HG03354 (cell line): Measurements from ENCODE around the gene CDC42SE1.

Experiments
- ATAC-seq: cut with Tn5 transposase; IDR thresholded peaks from one replicate; pipeline ENCODE4 v1.9.1; 2021; ENCODE audit warnings: mild to moderate bottlenecking; ENCODE audit not compliant: unreplicated experiment, poor library complexity, severe bottlenecking

The CDC42SE1 gene

DNA sequence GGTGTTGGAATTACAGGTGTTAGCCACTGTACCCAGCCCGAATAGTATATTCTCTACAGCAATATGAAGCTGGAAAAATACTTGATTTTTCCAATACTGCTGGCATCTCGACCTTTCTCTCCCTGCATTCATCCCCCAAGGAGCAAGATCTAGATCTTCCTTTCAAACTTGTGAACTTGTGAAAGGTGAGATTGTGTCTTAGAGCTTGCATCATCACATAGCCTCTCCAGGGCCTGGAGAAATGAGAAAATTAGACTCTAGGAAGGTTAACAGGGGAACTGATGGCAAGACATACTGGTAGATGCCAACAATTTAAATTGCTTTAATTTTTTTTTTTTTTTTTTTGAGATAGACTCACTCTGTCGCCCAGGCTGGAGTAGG, 49.1 kb downstream of the CDC42SE1 start:
- ATAC-seq, result no peak

DNA sequence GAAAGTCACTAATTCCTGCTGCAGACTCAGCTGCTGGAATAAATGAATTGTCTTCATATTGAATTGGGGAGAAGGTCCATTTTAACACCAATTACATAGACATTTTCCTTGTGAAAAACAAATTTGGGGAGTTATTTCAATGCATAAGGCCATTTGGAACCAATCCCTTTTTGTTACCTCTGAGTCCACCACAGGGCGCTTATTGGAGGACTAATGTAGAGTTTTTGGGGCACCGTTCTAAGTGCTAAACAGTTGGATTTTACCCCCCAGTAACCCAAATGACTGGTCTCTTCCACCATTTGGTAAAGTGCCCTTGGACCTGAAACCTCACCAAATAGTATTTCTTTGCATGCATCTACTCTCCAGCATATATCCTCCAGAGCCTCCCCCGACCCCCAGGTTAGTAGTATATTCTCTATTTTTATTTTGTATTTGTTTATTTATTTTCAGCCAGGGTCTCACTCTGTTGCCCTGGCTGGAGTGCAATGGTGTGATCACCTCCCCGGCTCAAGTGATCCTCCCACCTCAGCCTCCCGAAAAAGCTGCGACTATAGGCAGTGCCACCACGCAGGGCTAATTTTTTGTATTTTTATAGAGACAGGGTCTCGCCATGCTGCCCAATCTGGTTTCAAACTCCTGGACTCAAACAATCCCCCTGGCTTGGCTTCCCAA, 49.6 kb downstream of the CDC42SE1 start:
- no peak for ATAC-seq

DNA sequence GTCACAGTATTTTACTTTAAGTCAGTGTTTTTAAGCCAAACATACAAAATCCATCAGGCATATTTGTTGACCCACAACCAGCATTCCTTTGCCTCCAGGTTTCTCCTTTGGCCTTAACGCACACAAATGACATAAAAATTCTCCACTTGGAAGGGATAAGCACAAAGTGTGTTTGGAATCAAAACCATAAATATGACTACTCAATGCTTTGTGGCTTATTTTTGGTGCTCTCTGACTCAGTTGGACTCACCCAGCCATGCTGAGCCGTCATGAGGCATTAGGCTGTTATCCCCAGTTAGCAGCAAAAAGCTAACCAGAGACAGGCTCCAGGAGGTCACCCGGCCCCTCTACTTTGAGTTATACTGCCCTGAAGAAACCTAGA, 50.2 kb downstream of the CDC42SE1 start:
- ATAC-seq, result no peak

DNA sequence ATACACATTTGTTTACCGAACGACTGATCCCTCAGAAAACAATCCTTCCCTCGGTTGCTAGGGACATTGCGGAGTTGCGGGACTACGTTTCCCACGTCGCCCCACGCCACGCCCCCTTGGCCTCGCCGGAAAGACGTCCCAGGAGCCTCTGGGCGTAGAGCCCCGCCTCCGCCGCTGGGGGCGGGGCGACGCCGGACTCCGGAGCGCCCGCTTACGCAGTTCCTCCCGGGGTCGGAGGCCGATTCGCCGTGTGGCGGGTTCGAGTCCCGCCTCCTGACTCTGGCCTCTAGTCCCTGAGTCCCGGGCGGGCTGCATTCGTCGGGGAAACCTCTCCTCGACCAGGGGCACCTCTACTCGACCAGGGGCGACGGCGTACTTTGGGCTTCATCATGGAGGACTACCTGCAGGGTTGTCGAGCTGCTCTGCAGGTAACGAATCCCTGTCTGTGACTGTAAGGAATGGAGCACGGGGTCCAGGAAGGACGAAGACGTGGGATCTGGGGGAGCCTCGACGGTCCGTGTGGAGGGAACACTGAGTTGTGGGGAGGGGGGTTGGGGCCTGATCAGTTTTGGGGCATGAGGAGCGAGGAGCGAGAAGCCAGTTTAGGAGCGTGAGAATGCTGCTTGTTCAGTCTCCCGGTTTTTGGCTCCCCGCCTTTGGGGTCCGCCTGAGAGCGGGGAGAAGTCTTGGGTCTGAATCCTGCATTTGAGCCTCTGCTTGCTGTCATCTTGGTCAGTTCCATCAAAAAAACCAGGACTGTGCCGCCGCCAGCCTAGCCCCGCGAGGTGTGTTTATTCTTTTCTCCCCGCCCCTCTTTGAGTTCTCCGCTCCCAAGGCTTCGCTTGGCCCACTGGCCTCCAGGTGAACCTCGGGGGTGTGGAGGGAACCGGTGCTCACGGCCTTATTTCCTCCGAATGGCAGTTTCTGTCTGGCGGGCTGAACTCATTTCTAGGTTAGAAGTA, 50.9 kb downstream of the CDC42SE1 start, which contains the start of gene PRUNE1:
Gene PRUNE1, plus strand, starts transcription at position 206 of the 962 bp plus-strand sequence. Its CDS starts 184 bp downstream, at position 390.
- ATAC-seq, result peak; percentile 73

DNA sequence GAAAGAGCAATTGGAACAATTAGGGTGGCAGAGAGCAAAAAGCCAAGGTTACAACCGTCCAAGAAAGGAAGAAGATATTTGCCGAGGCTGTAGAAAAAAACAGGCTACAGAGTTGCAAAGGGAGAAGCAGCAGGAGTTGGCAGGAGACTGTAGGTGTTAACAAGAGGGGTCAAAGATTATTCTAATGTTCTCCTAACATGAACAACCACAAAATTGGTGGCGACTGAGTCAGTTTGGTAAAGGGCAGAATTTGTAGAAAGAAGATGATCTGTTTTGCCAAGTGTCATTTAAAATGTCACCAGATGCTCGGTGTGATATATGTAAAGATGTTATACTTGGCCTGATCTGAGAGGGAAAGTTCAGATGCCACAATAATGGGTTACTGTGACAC, 51.6 kb downstream of the CDC42SE1 start:
- peak; percentile 1 for ATAC-seq

DNA sequence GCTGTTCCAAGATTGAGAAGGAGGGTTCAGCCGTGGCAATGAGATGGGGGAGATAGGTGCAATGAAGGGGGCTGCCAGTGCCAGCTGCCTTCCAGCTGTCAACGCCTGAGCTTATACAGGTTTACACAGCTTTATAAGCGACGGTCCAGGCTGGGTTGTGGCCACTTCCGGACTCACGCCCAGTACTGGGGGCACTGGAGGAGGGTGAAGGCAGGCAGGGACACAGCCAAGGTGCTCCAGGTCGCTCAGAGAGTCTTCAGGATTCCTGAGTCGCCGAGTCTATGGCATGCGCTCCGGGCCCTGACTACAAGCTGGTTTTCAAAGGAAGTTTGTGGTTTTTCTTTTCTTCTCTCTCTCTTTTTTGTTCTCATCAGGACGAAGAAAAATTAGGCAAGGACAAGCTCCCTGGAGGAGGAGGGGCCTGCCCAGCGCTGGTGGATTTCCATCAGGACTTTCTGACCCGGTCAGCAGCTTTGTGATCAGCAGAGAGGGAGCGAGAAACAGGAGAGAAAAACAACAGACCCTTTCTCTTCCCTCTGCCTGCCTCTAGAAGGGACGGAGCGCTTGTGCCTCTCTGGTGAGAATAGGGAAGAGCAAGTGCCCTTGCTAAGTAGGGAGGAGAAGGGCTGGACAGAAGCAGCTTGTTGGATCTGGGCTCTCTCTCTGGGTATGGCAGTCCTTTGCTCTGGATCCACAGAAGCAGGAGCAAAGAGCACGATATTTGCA, 52.9 kb downstream of the CDC42SE1 start, which contains the start of gene MINDY1:
Gene MINDY1, minus strand, starts transcription at position 576 of the 726 bp plus-strand sequence. CDS start 4,285 bp downstream, outside the sequence.
- ATAC-seq, result no peak

DNA sequence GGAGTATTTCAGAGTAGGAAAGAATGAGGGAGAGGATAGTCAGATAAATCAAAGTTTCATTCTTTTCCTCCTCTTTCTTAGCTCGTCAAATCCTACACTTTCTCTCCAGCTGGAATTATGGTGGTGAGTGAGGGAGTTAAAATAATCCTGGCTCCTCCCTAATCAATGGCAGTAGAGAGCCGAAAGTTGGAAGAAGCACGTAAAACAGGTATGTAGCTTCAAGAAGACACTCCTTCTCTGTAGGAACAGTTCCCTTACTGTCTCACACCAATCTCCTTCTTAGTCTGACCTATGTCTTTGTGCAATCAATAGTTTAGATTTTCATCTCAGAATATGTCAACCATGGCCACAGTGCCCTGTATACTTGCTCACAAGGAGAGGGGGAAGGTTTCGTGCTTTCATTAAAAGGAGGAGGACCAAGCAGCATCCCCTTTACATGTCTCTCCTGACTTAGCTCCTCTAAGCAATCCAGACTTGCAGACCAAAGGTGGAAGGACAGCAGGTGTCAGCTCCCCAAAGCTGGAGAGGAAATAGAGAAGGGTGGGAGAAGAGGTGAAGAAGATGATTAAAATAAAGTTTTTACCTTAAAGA, 53.6 kb downstream of the CDC42SE1 start:
- no peak for ATAC-seq

DNA sequence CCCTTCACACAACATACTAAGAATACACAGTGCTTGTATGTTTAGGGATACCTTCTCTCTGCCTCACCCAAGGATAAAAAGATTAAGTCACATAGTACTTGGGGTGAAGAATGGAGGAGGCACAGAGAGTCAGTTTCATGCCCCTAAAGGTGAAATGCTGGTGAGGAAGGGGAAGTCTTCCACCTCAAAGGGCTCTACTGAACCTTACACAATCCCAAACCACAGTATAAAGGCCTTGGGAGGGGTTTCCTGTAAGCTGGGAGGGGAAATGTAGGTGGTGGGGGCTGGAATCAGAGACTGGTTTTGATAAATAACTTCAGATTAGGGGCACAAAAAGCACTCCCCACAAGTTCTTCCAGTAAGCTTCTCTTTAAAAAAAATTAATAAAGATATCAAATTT, 56.2 kb downstream of the CDC42SE1 start:
- ATAC-seq, result no peak

DNA sequence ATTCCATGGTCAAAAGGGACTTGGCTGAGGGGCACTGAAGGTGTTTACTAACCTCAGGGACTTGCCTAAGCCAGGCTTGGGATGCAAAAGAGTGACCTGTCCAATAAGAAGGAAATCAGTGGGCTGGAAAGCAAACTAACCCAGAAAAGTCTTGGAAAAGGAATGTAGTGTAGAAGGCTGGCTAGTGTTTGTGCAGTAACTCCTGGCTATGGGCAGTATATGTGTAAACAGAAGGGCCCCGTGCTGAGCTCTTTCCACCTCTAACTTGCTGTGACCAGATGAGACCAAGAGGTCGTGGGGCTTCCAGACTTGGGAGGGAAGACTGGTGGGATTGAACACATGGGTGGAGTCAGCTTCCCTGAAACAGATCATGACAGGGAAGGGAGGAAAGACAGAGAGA, 56.8 kb downstream of the CDC42SE1 start:
- no peak for ATAC-seq

DNA sequence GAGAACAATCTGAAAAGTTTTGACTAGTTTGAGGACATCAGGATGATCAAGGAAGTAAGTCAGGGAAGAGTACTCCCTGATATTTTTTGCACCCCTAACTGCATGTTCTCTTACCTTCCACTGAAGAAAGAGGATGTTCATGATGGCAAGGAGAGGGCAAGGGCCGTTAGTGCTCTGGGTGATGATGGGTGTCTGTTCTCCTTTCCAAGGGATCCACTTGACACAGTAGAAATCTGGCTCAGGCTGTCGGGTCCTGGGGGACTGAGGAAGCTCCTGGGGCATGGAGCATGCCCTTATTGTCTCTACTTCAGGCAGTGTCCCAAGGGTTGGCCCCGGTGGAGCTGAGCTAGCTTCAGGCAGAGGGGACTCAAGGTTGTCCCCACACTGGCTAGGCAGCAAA, 57.4 kb downstream of the CDC42SE1 start:
- no peak for ATAC-seq

DNA sequence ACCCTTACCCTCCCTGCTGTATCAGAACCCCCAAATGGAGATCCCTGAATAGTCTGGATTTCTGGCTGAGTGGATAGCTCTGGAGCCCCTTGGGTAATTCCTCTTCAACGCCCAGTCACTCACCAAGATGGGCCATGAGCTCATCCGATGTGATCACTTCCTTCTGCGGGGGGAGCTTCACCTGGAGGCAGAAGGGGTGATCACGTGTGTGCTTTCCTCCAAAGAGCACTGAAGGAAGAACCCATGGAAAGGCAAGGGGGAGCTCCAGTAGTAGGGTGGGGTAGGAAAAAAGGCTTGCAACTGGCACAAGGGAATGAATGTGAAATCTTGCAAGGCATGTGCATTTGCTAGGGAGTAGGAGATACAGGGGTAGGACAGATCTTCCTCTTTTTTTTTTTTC, 57.8 kb downstream of the CDC42SE1 start:
- no peak for ATAC-seq
